Tibial artery (tissue), 4 donors: ENCODE measurements around the gene CELSR1.

Source experiments
- DNase-seq, 2 donors: peaks; one replicate each; pipeline ENCODE4 v3.0.0-alpha.2; 2019
- H3K27ac ChIP-seq, 2 donors: fragments of 200-600 bp; sonication (generic) in 1 of 2; 1 replicate in 1 of 2; 2 replicates in 1 of 2; pipeline ENCODE4 v1.5.1; 2018 to 2019; ENCODE audit warnings: mild to moderate bottlenecking in 1 of 2
- H3K27me3 ChIP-seq, 2 donors: fragments of 200-600 bp; sonication (generic) in 1 of 2; one replicate each; pipeline versions ENCODE4 v1.5.1 to v1.6.0; 2016 to 2019
- H3K36me3 ChIP-seq, 3 donors: fragments of 200-600 bp; sonication (generic) in 2 of 3; one replicate each; pipeline ENCODE4 v1.5.1; 2016 to 2019; ENCODE audit warnings: mild to moderate bottlenecking in 2 of 3
- H3K4me1 ChIP-seq, 4 donors: fragments of 200-600 bp; sonication (generic) in 2 of 4; 1 replicate in 3 of 4; 2 replicates in 1 of 4; pipeline ENCODE4 v1.5.1; 2016 to 2019
- H3K4me3 ChIP-seq, 2 donors: fragments of 200-600 bp; sonication (generic) in 1 of 2; 1 replicate in 1 of 2; 2 replicates in 1 of 2; pipeline ENCODE4 v1.5.1; 2018 to 2019; ENCODE audit warnings: mild to moderate bottlenecking in 2 of 2
- H3K9me3 ChIP-seq, 3 donors: fragments of 200-600 bp; sonication (generic) in 1 of 3; one replicate each; pipeline ENCODE4 v1.5.1; 2016 to 2019
- intact Hi-C: fragments of 100-400 bp; cut with DNase I; formaldehyde crosslinking; loops from one replicate; pipeline ENCODE4 v1.15.0; 2023; ENCODE audit warnings: low total_unique reads
- TF ChIP-seq, protein P1 (sequence below), 2 experiments: fragments of 200-600 bp in 1 of 2; fragments of 450-650 bp in 1 of 2; IDR thresholded peaks; one replicate each; pipeline ENCODE4 v1.5.1; 2017 to 2019; ENCODE audit warnings: antibody characterized with exemption in 2 of 2, mild to moderate bottlenecking in 1 of 2, moderate library complexity in 1 of 2

Gene CELSR1

DNA sequence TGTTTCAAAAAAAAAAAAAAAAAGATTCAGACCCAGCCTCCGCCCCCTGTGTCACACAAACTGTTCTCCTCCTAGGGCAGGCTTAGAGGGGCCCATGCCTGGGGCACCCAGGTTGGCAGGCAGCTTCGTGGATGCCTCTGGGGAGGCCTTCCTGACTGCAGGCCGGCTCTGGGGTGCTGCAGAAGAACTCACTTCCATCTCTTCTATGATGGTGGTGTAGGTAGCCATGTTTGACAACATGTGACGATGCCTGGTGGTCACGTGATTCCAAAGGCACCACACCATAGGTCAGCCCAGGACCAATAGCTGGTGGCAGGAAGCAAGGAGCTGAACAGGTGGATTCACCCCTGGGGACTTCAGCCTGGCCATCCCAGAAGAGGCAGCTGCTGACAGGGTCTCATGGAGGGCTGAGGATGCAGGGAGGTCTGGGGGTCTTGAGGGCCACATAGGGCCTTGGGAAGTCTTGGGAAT is 24.1 kb upstream of the CELSR1 start:
- TF ChIP-seq, protein P1, sequence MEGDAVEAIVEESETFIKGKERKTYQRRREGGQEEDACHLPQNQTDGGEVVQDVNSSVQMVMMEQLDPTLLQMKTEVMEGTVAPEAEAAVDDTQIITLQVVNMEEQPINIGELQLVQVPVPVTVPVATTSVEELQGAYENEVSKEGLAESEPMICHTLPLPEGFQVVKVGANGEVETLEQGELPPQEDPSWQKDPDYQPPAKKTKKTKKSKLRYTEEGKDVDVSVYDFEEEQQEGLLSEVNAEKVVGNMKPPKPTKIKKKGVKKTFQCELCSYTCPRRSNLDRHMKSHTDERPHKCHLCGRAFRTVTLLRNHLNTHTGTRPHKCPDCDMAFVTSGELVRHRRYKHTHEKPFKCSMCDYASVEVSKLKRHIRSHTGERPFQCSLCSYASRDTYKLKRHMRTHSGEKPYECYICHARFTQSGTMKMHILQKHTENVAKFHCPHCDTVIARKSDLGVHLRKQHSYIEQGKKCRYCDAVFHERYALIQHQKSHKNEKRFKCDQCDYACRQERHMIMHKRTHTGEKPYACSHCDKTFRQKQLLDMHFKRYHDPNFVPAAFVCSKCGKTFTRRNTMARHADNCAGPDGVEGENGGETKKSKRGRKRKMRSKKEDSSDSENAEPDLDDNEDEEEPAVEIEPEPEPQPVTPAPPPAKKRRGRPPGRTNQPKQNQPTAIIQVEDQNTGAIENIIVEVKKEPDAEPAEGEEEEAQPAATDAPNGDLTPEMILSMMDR (IDR thresholded peaks at IDR 0.05), result no peak
- no peak overlapping the region for H3K27ac ChIP-seq
- H3K9me3 ChIP-seq, result peaks cover 0 to 4% (median 0%) of the 10 kb centered on the region in 3 donors
- H3K36me3 ChIP-seq, result no peaks in the 10 kb centered on the region
- no peak overlapping the region for H3K4me3 ChIP-seq
- DNase-seq, result no peak
- peaks cover 0 to 12% (median 7%) of the 10 kb centered on the region in 4 donors for H3K4me1 ChIP-seq
- peaks cover 0 to 15% of the 10 kb centered on the region in 2 donors for H3K27me3 ChIP-seq
- intact Hi-C loops, result no loop called here

DNA sequence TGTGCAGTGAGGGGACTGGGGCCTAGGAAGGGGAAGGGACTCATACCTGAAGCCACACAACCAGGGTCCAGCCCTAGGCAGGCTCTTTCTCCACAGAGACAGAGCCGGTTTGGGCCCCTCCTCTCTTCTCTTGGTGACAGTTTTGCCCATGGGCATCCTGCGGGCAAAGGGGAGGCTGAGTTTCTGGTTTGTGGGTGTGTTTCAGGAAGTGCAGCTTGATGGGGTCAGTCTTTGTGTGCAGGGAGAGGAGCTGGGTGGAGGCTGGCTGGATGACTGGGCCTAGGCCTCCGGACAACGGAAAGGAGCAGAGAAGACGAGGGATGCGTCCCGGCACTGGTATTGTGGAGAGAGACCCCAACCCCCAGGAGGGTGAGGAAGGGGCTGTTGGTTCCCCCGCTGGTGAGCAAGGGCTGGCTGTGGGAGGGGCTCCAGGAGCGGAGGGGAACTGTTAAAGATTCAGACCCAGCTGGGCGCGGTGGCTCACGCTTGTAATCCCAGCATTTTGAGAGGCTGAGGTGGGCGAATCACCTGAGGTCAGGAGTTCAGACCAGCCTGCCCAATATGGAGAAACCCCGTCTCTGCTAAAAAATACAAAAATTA is 23.4 kb upstream of the CELSR1 start:
- TF ChIP-seq, protein P1 (IDR thresholded peaks at IDR 0.05), result no peak
- intact Hi-C loops, result no loop called here
- H3K4me3 ChIP-seq, result no peak overlapping the region
- no peak for DNase-seq
- no peaks in the 10 kb centered on the region for H3K36me3 ChIP-seq
- peaks cover 0 to 15% of the 10 kb centered on the region in 2 donors for H3K27me3 ChIP-seq
- peaks cover 0 to 12% (median 7%) of the 10 kb centered on the region in 4 donors for H3K4me1 ChIP-seq
- peaks cover 0 to 4% (median 0%) of the 10 kb centered on the region in 3 donors for H3K9me3 ChIP-seq
- H3K27ac ChIP-seq, result no peak overlapping the region

DNA sequence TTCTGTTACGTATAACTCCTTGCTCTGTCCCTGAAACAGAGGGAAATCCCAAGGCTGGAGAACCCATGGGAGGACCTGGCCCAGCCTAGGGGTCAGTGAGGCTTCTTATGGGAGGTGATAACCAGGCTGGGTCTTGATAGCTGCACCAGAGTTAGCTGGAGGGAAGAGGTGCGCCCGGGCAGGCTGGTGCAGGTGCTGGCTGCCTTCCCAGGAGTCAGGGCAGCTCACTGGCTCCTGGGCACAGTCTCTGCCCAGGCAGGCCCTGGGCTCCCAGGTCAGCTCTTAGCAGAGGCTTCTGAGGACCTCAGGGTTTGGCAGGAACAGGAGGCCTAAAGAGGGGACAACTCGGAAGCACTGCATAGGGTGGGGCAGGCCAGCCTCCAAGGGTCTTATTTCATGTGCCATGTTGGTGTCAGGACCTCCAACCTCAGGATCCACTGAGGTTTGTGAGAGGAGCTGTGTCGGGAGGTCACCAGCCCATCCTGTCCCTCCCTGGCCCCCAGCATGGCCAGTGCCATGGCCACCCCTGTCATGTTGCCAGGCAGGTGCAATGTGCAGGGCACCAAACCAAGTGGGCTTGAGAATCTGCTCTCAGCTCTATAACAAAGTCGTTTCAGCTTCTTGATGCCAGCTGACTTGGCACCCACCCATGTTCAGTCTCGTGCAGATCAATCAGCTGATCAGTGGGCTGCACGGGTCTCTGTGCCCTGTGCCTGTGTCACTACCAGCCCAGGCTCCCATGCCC is 20.5 kb upstream of the CELSR1 start:
- DNase-seq, result no peak
- Histone ChIP-seq H3K27ac (no peak overlapping the region), H3K27me3 (peaks cover 0 to 34% of the 10 kb centered on the region in 2 donors), H3K9me3 (peaks cover 0 to 8% (median 0%) of the 10 kb centered on the region in 3 donors), H3K4me1 (no peaks in the 10 kb centered on the region), H3K36me3 (no peaks in the 10 kb centered on the region), H3K4me3 (no peak overlapping the region)
- intact Hi-C loops, result no loop called here
- TF ChIP-seq, protein P1 (IDR thresholded peaks at IDR 0.05), result no peak

DNA sequence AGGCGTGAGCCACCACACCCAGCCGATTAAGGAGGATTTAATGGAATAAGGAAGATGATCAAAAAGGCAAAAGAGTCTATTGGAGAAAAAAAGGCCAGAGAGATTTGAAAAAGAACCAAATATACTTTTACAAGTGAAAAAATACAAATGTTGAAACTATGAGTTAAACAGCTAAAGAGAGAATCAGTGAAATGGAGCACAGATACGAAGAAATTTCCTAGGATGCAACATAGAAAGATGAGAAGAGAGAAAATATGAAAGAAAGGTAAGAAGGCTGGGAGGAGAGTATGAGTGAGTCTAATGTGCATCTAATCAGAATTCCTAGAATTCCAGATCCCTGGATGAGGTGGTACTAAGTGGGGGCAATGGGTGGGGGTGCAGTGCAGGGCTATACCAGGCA is 19.4 kb upstream of the CELSR1 start:
- H3K27ac ChIP-seq, result no peak overlapping the region
- peaks cover 0 to 37% of the 10 kb centered on the region in 2 donors for H3K27me3 ChIP-seq
- H3K4me1 ChIP-seq, result no peaks in the 10 kb centered on the region
- TF ChIP-seq, protein P1 (IDR thresholded peaks at IDR 0.05), result no peak
- DNase-seq, result no peak
- H3K36me3 ChIP-seq, result no peaks in the 10 kb centered on the region
- intact Hi-C loops, result no loop called here
- peaks cover 0 to 10% (median 5%) of the 10 kb centered on the region in 3 donors for H3K9me3 ChIP-seq
- H3K4me3 ChIP-seq, result no peak overlapping the region

DNA sequence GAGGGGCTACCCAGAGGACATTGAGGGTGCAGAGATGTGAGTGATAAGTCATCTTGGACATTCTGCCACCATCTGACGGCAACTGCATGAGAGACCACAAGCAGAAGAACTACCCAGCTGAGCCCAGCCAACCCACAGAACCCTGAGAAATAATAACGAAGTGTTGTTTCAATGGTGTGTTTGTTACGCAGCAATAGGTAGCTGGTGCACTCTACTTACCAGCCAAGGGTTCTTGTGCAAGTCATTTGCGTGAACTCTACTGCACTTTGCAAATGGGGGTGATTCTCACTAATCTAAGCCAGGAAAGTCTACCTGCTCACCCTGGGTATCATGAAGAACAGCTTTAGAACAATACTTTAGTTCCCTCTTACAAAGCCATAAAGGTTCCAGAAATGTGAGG is 15.8 kb upstream of the CELSR1 start:
- Histone ChIP-seq H3K27me3 (peaks cover 0 to 34% of the 10 kb centered on the region in 2 donors), H3K27ac (no peak overlapping the region), H3K36me3 (no peaks in the 10 kb centered on the region), H3K4me1 (peaks cover 0 to 4% (median 0%) of the 10 kb centered on the region in 4 donors), H3K4me3 (no peak overlapping the region), H3K9me3 (peaks cover 0 to 10% (median 5%) of the 10 kb centered on the region in 3 donors)
- DNase-seq, result no peak
- TF ChIP-seq, protein P1 (IDR thresholded peaks at IDR 0.05), result no peak
- intact Hi-C loops, result no loop called here
